ENCODE results near the gene RBMS1. TPM values are rescaled to one million over a fixed set of nuclear protein-coding genes. Genes with fewer than 3 reads are reported as not detected.
A peak's percentile ranks its signal among the peaks of the same experiment; 100 is the strongest.

Gene RBMS1
- total and polyA plus RNA-seq, 4 donors, result 7.9 to 23.5 (median 15.5) TPM

DNA sequence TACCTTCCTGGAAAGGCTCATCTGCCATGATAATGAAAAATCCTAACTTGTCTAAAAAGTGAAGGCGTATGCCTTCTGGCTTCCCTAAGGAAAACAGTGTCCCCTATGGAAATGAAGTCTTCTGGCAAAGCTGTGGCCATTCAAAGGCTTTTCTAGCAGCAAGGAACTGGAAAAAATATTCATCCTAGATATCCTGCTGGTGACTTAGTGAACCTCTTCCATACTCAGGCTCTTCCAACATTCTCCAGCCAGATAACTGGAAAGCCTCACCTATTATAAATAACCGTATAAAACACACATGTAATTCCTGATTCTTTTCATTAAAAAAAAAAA lies 84.7 kb downstream of the RBMS1 start:
- Histone ChIP-seq H3K36me3 (ENCODE audit: control insufficient read depth in 4 of 4, insufficient read depth in 3 of 4, low read depth in 1 of 4, low read length in 3 of 4) (no peaks in the 10 kb centered on the region), H3K27ac (ENCODE audit: low read depth in 1 of 2, low read length in 2 of 2) (peak overlapping the region in 1 of 2 donors; percentile 32), H3K4me1 (ENCODE audit: control insufficient read depth in 4 of 4, insufficient read depth in 4 of 4, low read length in 3 of 4) (peaks cover 0 to 7% (median 2%) of the 10 kb centered on the region in 4 donors), H3K4me3 (ENCODE audit: low read depth in 1 of 3, low read length in 3 of 3) (no peak overlapping the region), H3K9ac (ENCODE audit: low read depth in 1 of 2, low read length in 2 of 2) (no peak overlapping the region), H3K27me3 (ENCODE audit: control insufficient read depth in 4 of 4, insufficient read depth in 4 of 4, low read length in 3 of 4) (no peaks in the 10 kb centered on the region), H3K9me3 (ENCODE audit: control insufficient read depth in 4 of 4, low read length in 3 of 4) (no peaks in the 10 kb centered on the region)
- no peak for DNase-seq (ENCODE audit: low spot score)
- TF ChIP-seq HNF4G (IDR thresholded peaks at IDR 0.05) (no peak), EGR1 (IDR thresholded peaks at IDR 0.05; ENCODE audit: low read depth in 2 of 2) (no peak), RXRA (IDR thresholded peaks at IDR 0.05) (no peak), RAD21 (IDR thresholded peaks at IDR 0.05) (no peak), NR2F2 (IDR thresholded peaks at IDR 0.05) (no peak), FOXA2 (IDR thresholded peaks at IDR 0.05) (no peak), YY1 (IDR thresholded peaks at IDR 0.05) (no peak), TAF1 (conservative IDR thresholded peaks at IDR 0.05) (no peak), JUND (IDR thresholded peaks at IDR 0.05) (no peak), GABPA (IDR thresholded peaks at IDR 0.05 in 1 of 2, conservative IDR thresholded peaks at IDR 0.05 in 1 of 2) (no peak), HNF4A (conservative IDR thresholded peaks at IDR 0.05) (no peak), SP1 (IDR thresholded peaks at IDR 0.05) (no peak), FOXA1 (IDR thresholded peaks at IDR 0.05) (no peak)
- TF ChIP-seq, protein P1, sequence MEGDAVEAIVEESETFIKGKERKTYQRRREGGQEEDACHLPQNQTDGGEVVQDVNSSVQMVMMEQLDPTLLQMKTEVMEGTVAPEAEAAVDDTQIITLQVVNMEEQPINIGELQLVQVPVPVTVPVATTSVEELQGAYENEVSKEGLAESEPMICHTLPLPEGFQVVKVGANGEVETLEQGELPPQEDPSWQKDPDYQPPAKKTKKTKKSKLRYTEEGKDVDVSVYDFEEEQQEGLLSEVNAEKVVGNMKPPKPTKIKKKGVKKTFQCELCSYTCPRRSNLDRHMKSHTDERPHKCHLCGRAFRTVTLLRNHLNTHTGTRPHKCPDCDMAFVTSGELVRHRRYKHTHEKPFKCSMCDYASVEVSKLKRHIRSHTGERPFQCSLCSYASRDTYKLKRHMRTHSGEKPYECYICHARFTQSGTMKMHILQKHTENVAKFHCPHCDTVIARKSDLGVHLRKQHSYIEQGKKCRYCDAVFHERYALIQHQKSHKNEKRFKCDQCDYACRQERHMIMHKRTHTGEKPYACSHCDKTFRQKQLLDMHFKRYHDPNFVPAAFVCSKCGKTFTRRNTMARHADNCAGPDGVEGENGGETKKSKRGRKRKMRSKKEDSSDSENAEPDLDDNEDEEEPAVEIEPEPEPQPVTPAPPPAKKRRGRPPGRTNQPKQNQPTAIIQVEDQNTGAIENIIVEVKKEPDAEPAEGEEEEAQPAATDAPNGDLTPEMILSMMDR (IDR thresholded peaks at IDR 0.05; ENCODE audit: low read depth, low read length, missing input control), result no peak
- TF ChIP-seq, protein P2, sequence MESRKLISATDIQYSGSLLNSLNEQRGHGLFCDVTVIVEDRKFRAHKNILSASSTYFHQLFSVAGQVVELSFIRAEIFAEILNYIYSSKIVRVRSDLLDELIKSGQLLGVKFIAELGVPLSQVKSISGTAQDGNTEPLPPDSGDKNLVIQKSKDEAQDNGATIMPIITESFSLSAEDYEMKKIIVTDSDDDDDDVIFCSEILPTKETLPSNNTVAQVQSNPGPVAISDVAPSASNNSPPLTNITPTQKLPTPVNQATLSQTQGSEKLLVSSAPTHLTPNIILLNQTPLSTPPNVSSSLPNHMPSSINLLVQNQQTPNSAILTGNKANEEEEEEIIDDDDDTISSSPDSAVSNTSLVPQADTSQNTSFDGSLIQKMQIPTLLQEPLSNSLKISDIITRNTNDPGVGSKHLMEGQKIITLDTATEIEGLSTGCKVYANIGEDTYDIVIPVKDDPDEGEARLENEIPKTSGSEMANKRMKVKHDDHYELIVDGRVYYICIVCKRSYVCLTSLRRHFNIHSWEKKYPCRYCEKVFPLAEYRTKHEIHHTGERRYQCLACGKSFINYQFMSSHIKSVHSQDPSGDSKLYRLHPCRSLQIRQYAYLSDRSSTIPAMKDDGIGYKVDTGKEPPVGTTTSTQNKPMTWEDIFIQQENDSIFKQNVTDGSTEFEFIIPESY (IDR thresholded peaks at IDR 0.05), result no peak
- TF ChIP-seq, protein P3, sequence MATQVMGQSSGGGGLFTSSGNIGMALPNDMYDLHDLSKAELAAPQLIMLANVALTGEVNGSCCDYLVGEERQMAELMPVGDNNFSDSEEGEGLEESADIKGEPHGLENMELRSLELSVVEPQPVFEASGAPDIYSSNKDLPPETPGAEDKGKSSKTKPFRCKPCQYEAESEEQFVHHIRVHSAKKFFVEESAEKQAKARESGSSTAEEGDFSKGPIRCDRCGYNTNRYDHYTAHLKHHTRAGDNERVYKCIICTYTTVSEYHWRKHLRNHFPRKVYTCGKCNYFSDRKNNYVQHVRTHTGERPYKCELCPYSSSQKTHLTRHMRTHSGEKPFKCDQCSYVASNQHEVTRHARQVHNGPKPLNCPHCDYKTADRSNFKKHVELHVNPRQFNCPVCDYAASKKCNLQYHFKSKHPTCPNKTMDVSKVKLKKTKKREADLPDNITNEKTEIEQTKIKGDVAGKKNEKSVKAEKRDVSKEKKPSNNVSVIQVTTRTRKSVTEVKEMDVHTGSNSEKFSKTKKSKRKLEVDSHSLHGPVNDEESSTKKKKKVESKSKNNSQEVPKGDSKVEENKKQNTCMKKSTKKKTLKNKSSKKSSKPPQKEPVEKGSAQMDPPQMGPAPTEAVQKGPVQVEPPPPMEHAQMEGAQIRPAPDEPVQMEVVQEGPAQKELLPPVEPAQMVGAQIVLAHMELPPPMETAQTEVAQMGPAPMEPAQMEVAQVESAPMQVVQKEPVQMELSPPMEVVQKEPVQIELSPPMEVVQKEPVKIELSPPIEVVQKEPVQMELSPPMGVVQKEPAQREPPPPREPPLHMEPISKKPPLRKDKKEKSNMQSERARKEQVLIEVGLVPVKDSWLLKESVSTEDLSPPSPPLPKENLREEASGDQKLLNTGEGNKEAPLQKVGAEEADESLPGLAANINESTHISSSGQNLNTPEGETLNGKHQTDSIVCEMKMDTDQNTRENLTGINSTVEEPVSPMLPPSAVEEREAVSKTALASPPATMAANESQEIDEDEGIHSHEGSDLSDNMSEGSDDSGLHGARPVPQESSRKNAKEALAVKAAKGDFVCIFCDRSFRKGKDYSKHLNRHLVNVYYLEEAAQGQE (IDR thresholded peaks at IDR 0.05), result no peak
- TF ChIP-seq, protein P4, sequence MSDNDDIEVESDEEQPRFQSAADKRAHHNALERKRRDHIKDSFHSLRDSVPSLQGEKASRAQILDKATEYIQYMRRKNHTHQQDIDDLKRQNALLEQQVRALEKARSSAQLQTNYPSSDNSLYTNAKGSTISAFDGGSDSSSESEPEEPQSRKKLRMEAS (IDR thresholded peaks at IDR 0.05), result no peak
- TF ChIP-seq, protein P5, sequence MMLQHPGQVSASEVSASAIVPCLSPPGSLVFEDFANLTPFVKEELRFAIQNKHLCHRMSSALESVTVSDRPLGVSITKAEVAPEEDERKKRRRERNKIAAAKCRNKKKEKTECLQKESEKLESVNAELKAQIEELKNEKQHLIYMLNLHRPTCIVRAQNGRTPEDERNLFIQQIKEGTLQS (IDR thresholded peaks at IDR 0.05), result no peak
- 88% methylated on average over 2 of the region's 2 CpGs for WGBS
